GM23248 (cell line): ENCODE measurements around the gene FGGY.

Experiments
- EZH2 ChIP-seq: fragments of 200-600 bp; sonication (generic); IDR thresholded peaks from 2 replicates; pipeline ENCODE4 v1.6.1; 2018; ENCODE audit warnings: antibody characterized with exemption, mild to moderate bottlenecking; ENCODE audit not compliant: insufficient read depth, poor library complexity, severe bottlenecking
- EZH2phosphoT487 ChIP-seq: fragments of 200-600 bp; sonication (generic); IDR thresholded peaks from 2 replicates; pipeline ENCODE4 v1.6.1; 2018; ENCODE audit warnings: antibody characterized with exemption, moderate library complexity, mild to moderate bottlenecking, low read depth; ENCODE audit not compliant: insufficient read depth

- TF ChIP-seq EZH2 (no peak), EZH2phosphoT487 (no peak)
Measured at GRCh38 chr1:59367301-59368007, 70.6 kb downstream of the FGGY start.
